Hepatocyte (in vitro differentiated cells): Measurements from ENCODE around the gene HK3.

Source experiments
- EZH2 ChIP-seq: fragments of 200-600 bp; sonication (generic); IDR thresholded peaks from 2 replicates; pipeline ENCODE4 v1.6.1; 2016; ENCODE audit warnings: antibody characterized with exemption, mild to moderate bottlenecking, borderline replicate concordance
- EZH2phosphoT487 ChIP-seq: fragments of 200-600 bp; sonication (generic); IDR thresholded peaks from one replicate; pipeline ENCODE4 v1.6.1; 2018; ENCODE audit warnings: antibody characterized with exemption, mild to moderate bottlenecking, low read depth, moderate library complexity; ENCODE audit not compliant: unreplicated experiment, severe bottlenecking
- TF ChIP-seq, protein P1 (sequence below): fragments of 200-600 bp; sonication (generic); IDR thresholded peaks from 2 replicates; pipeline ENCODE4 v1.5.1; 2016; ENCODE audit warnings: antibody characterized with exemption, mild to moderate bottlenecking; ENCODE audit not compliant: poor library complexity

DNA sequence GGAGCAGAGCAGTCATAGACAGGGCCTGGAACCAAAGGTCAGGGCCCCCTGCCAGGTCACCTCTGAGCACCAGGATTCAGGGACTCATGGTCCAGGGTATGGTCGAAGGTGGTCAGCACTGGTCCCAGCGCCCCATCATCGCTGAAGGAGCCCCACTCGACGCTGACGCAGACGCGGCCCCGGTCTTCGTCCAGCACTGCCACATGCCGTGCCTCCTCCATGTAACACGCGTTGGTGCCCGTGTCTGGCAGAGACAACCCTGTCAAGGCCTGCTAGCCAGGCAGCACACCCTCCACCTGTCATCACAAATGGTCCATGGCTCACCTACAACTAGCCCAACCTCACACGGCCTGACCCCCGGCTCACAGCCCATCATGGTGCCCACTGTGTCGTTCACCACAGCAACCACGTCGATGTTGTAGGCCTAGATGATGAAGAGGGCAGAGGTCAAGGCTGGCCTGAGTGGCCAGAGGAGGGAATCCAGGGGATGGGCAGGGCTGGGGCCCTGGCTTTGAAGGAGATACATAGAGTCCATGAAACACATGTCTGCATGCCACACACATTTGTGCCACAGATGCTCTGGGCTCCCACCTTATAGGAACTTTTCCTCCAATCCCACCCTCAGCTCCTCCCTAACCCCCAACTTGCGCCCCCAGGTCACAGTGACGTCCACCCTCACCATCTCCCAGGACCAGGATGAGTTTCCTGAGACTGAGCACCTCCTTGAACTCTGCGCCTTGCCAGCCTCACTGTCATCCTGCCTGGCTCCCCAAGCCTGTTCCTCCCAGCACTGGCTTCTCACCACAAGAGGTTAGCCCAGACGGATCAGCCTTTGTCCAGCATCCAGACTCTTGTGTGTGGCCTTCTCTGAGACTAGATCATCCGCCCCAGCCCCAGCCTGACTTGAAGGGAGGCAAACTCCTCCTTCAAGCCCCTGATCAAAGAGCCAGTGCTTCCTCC is 9.5 kb downstream of the HK3 start:
- TF ChIP-seq, protein P1, sequence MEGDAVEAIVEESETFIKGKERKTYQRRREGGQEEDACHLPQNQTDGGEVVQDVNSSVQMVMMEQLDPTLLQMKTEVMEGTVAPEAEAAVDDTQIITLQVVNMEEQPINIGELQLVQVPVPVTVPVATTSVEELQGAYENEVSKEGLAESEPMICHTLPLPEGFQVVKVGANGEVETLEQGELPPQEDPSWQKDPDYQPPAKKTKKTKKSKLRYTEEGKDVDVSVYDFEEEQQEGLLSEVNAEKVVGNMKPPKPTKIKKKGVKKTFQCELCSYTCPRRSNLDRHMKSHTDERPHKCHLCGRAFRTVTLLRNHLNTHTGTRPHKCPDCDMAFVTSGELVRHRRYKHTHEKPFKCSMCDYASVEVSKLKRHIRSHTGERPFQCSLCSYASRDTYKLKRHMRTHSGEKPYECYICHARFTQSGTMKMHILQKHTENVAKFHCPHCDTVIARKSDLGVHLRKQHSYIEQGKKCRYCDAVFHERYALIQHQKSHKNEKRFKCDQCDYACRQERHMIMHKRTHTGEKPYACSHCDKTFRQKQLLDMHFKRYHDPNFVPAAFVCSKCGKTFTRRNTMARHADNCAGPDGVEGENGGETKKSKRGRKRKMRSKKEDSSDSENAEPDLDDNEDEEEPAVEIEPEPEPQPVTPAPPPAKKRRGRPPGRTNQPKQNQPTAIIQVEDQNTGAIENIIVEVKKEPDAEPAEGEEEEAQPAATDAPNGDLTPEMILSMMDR: no peak
- TF ChIP-seq EZH2: no peak
- TF ChIP-seq EZH2phosphoT487: no peak
